ENCODE measurements around the gene TMEM171. TPM values are rescaled to one million over a fixed set of nuclear protein-coding genes. Genes with fewer than 3 reads are reported as not detected.

TMEM171 gene
- total and polyA plus RNA-seq, 2 experiments from 2014 or later: 1.9 to 2.9 TPM

- H3K4me1 Mint-ChIP-seq: peaks cover 24% of the 10 kb centered on the region
- peaks cover 37% of the 10 kb centered on the region for H3K27me3 Mint-ChIP-seq (ENCODE audit: insufficient read depth, low read depth, poor library complexity)
- no peak overlapping the region for H3K27ac Mint-ChIP-seq
Measured at GRCh38 chr5:73121119-73121463, 716 bp downstream of the TMEM171 start.

More at GRCh38 chr5:73121119-73121463, 716 bp downstream of the TMEM171 start:
- Histone ChIP-seq H4K20me1 (replicated peaks; ENCODE audit: insufficient read depth) (no peaks in the 10 kb centered on the region), H3K4me2 (peak overlapping the region; percentile 99), H3K4me3 (peak overlapping the region; percentile 87), H3K36me3 (ENCODE audit: insufficient read depth) (no peaks in the 10 kb centered on the region), H3K27ac (ENCODE audit: low read depth) (no peak overlapping the region), H3K79me2 (replicated peaks; ENCODE audit: insufficient read depth) (no peaks in the 10 kb centered on the region), H3F3A (replicated peaks; ENCODE audit: low read depth) (no peaks in the 10 kb centered on the region; the same call in 1 of the 2 replicates), H3K4me1 (ENCODE audit: insufficient read depth) (peaks cover 9% of the 10 kb centered on the region; the same call in 1 of the 2 replicates), H2AFZ (peak overlapping the region; percentile 98), H3K27me3 (ENCODE audit: insufficient read depth) (peaks cover 56% of the 10 kb centered on the region), H3K9me2 (ENCODE audit: insufficient read depth) (no peaks in the 10 kb centered on the region)
- peak overlapping the region; percentile 80 for H3K4me3 Mint-ChIP-seq
- DNase-seq (ENCODE audit: low spot score): no peak
- H3K36me3 Mint-ChIP-seq (ENCODE audit: low read depth): no peaks in the 10 kb centered on the region; the same call in 2 of the 3 replicates
- no peak for ATAC-seq
- no peaks in the 10 kb centered on the region for H3K9me3 Mint-ChIP-seq
- TF ChIP-seq EZH2 (IDR thresholded peaks at IDR 0.05; ENCODE audit: low read depth, unreplicated experiment) (peak; percentile 4), ZNF462 (CRISPR knock-in tag; IDR thresholded peaks at IDR 0.05) (no peak)
